Stimulated activated CD4-positive, alpha-beta T cell treated with anti-CD3 and anti-CD28 coated beads, Interleukin-1b, Interleukin-23, amount 100 ng/mL, for 4 hours (primary cell): ENCODE results near the gene ZNF276.
"Not testable (repeated sequence)": the region's sequence is repeated elsewhere in the genome, so short reads cannot be mapped to it uniquely, and the experiment has no call there.

Experiments used
- DNase-seq, 2 donors: peaks; one replicate each; pipeline ENCODE4 v3.0.0-alpha.2; 2020; ENCODE audit warnings: low read depth in 2 of 2

Gene ZNF276

DNA sequence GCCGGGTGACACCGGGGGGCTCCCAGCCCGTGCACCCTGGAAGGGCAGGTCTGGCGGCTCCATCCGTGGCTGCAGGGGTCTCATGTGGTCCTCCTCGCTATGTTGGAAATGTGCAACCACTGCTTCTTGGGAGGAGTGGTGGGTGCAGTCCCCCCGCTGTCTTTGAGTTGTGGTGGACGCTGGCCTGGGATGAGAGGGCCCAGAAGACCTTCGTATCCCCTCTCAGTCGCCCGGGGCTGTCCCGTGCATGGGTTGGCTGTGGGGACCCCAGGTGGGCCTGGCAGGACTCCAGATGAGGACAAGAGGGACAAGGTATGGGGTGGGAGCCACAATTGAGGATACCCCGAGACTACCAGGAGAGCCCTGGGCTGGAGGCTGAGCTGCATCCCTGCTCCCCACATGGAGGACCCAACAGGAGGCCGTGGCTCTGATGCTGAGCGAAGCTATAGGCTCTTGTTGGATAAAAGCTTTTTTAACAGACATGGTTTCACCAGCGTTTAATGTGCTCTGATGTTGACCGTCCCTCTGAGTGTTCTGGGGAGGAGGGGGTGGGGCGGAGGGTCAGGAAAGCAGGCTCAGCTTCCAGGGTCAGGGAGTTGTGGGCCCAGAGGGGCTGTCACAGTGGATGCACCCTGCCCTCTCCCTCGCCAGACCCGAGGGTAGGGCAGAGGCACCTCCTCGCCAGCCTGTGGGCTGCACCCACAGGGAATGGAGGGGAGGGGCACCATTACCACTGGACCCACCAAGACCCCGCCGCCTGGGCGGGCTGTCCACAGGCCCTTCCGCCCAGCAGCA lies 25.3 kb upstream of the ZNF276 start:
- no peak for DNase-seq

DNA sequence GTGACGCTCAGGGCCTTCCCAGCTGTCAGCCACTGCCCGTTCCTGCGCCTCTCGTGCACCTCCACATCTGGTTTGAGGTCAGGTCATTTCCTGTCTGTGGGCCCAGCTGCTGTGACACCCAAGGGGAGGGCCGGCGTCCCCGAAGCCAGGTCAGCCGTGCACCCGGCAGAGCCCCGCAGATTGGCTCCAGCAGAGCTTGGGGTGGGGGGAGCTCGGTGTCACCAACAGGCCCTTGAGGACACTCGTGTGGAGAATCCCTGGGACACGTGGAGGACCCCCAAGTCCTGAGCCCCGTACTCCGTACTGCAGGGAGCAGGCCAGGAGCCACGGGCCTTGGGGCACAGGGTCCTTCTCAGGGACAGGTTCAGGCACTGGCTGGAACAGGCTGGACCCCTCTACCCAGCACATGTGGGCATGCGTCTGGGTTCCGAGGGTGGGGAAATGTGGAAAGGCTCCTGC lies 24.6 kb upstream of the ZNF276 start:
- no peak for DNase-seq

DNA sequence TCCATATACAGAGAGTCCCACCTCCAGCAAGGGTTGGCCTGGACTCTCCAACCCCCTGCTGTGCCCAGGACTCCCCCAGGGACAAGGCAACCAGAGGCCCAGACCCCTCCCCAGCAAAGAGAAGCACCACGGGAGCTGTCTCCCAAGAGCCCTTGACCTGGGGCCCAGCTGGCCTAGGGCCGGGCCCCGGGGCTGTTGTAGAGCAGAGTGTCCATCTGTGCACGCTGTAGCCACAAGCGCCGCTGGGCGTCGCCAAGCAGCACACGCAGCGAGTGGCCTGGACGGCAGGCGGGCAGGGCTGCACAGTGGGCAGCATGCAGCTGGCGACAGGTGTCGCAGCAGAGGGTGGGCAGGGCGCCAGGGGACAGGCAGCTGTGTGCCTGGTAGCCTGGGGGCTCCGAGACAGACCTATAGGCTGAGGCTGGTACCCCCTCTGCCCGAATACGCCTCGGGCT lies 24.1 kb upstream of the ZNF276 start:
- no peak for DNase-seq

DNA sequence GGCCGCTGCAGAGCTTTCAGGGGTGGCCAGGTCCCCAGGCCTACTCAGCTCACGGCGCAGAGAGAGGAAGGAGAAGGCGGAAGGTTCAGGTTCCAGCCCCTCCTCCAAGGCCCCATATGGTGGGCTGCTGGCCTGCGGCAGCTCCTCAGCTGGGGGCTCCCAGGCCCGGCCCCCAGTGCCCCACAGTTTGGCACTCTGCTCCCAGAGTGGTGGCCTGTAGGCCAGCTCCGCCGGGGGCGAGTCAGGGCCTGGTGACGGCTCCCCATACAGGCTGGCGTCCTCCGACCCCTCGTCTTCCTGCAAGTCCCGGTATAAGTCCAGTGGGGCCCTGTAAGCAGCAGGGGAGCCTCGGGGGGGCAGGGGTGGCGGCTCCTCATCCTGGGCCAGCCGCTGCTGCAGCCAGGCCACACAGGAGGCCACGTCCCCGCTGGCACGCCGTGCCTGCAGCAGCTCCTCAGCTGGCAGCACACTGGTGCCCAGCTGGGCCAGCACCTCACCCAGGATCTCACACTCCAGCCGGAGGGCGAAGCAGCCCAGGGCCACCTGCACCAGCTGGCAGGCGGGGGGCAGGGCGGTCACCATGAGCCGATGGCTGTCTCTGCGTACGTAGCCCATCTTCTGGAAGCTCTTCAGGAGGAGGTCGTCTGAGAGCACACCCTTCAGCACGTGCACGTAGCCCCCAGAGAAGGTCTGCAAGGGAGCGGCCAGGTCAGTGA lies 23.6 kb upstream of the ZNF276 start:
- no peak for DNase-seq

DNA sequence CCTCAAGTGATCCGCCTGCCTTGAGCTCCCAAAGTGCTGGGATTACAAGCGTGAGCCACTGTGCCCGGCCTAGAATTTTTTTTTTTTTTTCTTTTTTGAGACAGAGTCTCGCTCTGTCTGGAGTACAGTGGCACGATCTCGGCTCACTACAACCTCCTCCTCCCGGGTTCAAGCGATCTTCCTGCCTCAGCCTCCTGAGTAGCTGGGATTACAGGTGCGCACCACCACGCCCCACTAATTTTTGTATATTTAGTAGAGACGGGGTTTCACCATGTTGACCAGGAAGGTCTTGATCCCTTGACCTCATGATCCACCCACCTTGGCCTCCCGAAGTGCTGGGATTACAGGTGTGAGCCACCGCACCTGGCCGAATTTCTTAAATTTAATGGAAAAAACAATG lies 22.6 kb upstream of the ZNF276 start:
- DNase-seq: not testable (repeated sequence)

DNA sequence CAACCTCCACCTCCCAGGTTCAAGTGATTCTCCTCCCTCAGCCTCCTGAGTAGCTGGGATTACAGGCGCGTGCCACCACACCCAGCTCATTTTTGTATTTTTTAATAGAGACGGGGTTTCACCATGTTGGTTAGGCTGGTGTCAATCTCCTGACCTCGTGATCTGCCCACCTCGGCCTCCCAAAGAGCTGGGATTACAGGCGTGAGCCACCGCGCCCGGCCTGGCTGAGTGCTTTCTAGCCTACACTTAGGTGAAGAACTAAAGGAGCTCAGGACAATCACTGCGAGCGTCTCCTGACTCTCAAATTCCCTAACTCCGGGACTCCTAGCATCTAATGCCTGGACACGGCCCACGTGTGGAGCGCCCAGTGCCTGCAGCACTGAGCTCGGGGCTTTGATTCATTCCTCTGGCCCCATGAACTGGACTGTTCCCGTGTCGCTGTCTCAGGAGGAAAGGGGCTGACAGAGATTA lies 21.7 kb upstream of the ZNF276 start:
- DNase-seq: not testable (repeated sequence)

DNA sequence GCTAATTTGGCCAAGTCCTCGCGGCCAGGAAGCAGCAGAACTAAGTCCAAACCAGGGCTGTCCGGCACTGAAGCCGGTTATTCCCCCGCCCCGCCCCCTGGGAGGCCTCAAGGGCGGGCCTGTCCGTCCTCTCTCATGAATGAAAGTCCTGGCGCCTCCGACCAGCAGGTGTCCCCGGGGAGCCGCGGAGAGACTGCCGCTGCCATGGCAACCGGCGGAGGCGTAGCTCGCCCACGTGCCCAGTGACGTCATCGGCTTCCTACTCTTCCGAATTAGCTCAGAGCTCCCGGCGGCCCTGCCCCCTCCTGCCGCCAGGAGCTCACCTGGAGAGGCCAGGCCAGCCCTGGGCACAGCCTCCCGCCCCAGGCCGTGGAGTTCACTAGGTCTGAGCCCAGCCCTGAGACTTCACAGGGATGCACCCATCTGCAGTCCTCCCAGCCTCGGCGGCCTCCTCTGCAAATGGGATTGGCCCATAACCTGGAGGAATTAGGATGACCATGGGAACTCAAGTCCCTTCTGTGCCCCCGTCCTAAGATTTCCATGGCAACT lies 21.2 kb upstream of the ZNF276 start:
- DNase-seq: peak; percentile 98 to 99

DNA sequence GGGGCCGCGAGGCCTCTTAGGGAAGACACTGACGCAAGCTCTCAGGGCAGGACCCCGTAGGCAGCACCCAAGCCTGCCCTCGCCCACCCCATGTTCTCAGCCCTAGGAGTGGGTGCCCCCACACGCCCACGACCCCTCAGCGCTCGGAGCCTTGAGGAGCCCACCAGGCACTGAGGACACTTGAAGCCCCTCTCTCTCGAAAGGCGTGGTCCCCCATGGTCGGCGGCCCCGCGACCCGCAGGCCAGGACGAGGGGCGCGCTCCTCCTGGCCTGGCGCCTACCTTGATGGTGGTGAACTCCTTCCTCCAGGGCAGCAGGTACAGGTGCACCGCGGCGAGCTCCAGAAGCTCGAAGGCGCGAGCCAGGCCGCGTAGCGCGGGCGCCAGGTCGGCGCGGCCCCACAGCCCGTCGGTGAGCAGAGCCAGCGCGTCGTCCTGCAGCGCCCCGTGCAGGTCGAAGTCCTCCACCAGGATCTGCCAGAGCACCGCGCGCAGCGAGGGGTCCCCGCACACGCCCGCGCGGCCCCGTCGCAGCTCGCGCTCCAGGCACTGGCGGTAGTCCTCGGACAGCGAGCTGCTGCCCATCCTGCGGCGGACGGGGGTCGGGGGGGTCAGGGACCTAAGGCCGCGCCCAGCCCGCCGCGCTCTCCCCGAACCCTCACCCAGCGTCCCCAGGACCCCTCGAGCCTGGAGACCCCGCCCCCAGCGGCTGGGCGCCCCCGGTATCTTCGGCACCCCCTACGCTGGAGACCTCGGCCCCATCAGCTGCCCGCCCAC lies 20.5 kb upstream of the ZNF276 start:
- no peak for DNase-seq

DNA sequence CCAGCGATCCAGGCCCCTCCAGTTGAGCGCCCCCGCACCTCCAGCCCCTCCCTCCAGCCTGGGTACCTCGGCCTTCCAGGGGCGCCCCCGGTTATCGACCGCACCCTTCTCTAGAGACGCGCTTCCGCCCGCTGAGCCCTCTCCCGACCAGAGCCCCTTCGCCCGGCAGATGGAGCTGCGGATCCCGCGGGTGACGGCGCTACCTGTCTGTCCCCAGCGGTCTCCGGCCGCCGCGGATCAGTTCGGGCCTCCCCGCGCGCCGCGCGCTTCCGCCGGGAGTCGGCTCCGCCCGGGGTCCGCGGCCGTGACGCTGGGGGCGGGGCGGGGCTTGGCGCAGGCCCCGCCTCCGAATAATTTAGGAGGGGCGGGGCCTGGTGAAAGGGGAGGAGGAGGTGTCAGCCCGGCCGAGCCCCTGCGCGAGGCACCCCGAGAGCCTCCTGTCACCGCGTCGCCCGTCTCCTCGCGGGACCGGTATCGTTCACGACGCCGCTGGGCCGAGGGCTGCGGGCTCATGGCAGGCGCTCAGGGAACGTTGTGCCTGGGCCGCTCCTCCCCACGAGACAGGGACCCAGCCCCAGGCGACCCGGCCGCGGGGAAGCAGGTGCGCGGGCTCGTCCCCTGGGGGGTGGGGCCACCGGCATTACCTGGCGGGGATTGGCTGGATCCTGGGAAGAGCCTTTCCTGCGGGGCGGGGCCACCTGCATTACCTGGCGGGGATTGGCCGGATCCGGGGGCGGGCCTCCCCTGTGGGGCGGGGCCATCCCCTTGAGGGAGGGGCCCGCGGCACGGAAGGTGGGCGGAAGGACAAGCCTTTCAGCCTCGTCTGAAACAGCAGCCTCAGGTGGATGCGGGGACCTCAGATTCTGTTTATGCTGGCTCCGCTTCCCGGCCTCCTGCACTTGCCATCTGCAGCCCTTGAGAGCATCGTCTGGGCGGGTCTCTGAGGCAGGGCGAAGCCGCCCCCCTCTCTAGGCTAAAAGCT lies 19.6 kb upstream of the ZNF276 start, which contains the start of gene SPATA2L:
Gene SPATA2L (minus strand): TSS at position 281 of the 982 bp plus-strand sequence. CDS start 473 bp downstream, outside the sequence.
- peak; percentile 96 to 97 for DNase-seq

DNA sequence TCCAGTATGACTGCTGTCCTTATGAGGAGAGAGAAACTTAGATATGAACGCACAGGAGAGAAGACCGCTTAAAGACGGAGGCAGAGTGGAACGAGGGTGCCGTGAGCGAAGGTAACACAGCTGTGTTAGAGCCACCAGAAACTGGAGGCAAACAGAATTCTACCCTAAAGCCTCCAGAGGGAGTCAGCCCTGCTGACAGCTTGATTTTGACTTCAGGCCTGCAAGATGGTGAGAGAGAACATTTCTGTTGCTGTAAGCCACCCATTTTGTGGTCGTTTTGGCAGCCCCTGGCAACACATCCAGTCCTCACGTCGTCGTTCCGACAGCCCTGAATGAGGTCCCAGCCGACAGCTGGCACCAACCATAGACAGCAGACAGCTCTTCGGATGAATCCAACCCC lies 17.1 kb upstream of the ZNF276 start:
- DNase-seq: no peak

DNA sequence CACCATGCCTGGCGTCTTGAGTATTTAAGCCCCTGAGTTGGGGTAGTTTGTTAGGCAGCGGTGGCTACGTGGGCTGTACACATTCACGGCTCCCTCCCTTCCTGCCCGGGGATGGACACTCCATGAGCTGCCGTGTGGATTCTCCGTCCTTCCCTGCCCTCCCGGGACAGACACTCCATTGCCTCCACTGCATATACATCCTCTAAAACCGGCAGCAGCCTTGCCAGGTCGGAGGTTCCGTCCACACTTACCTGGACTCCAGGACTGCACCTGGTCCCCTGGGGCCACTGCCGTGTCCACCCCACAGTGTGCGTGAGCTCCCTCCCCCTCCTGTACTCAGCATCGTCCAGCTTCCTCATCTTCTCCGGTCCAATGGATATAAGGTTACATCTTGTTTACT lies 16.3 kb upstream of the ZNF276 start:
- no peak for DNase-seq

DNA sequence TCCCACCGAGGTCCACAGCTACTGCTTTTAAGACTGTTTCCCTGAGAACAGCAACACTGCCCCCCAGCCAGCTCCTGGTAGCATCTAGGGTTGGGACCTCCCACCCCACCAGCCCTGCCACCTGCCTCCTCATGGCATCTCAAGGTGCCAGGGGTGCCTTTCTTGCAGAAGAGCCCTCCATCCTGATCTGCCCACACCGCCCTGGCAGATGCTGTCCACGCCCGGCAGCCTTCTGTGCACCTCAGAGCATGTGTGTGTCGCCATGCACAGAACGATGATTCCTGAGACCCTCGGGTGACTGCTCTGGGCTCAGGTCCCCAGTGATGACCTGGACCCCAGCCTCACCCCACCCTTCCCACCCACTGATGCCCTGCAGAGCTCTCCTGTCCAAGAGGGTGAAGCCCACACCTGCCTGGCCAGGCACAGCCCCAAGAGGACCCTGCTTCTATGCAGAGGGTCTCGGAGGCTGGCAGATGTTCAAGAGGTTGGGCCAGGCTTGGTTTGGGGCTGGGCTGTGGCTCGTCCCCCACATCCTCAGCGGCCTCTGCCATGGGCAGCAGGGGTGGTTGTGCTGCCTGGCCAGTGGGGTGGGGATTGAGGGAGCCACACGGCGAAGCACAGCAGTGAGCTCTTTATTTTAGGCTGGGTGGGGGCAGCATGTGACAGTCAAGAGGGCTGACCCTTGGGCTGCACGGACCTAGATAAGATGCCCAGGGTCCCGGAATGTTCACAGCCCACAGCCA lies 14.6 kb upstream of the ZNF276 start:
- no peak for DNase-seq

DNA sequence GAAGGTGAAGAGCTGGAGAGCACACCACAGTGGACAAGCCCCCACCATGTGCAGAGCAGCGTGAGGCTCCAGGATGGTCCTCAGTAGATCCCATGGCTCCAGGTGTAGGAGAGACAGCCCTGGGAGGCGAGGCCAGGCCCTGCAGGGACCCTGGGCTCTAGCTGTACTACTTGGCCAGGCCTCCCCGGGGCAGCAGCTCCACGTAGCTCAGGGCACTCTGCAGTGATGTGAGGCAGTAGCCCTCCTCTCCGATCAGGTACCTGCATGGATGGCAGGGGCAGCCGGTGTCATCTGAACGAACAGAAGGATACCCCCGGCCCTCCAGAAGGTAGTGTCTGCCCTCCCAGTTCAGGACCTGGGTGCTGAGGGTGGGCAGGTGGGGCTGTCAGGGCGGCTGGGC lies 13.6 kb upstream of the ZNF276 start:
- no peak for DNase-seq

DNA sequence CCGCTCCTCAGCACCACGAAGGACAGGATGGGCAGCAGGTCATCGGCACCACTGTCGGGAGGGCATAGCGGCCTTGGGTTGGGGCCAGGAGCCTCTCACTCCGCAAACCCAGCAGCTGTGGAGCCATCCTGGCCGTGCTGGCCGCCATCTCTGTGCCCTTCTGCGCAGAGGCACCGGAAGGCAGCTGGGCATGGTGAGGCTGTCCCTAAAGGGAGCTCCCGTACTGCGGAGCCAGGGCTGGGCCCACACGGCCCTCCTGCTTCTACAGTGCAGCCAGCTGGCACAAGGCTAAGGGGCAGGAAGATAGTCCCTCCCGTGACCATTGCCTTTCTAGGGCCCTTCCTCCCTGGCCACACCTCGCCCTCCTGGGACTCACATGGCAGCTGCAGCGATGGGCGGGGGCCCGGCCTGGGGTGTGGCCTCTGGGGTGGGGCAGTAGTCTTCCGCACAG lies 12.8 kb upstream of the ZNF276 start:
- no peak for DNase-seq

DNA sequence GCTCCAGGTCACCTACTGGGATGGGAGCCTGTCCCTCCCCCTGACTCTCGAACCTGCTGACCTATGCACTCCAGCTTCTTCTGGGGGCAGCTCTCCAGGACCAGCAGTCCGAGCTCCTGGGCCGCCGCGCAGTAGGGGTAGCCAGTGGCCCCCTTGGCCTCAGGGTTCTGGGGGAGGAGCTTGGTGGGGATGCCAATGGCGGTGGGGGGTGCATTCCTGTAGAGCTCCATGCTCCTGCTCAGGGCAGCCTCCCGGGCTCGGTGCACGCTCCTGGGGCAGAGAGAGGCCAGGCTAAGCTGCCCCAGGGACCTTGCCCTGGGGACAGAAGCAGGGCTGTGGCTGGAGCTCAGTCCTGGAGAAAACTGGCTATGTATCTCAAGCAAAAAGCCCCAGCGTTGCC lies 12.2 kb upstream of the ZNF276 start:
- DNase-seq: no peak

DNA sequence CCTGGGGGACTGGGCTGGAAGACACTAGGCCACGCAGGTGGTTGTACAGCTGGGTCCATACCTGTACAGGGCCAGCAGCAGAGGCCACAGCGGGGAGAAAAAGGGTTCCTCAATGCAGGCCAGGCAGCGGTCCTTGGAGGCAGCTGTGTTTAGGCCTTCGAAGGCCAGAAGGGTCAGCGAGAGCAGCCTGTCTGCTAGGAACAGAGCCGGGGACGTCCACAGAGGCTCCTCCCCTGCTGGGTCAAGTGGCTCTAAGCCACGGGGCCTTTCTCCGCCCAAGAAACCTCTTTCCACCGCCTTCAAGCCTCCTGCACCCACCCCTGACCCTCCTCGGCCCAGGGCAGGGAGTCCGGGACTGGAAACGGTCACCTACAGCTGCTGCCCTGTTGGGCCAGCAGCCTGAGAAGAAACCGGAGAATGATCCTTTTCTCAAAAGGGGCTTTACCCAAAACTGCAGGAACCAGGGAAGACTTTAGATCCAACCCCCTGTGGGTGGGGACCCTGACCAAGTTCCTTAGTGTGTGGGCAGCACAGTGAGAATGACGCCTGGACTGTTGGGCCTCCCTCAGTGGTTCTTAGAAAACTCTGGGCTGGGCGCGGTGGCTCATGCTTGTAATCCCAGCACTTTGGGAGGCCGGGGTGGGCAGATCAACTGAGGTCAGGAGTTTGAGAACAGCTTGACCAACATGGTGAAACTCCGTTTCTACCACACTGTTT lies 11.5 kb upstream of the ZNF276 start:
- DNase-seq: no peak

DNA sequence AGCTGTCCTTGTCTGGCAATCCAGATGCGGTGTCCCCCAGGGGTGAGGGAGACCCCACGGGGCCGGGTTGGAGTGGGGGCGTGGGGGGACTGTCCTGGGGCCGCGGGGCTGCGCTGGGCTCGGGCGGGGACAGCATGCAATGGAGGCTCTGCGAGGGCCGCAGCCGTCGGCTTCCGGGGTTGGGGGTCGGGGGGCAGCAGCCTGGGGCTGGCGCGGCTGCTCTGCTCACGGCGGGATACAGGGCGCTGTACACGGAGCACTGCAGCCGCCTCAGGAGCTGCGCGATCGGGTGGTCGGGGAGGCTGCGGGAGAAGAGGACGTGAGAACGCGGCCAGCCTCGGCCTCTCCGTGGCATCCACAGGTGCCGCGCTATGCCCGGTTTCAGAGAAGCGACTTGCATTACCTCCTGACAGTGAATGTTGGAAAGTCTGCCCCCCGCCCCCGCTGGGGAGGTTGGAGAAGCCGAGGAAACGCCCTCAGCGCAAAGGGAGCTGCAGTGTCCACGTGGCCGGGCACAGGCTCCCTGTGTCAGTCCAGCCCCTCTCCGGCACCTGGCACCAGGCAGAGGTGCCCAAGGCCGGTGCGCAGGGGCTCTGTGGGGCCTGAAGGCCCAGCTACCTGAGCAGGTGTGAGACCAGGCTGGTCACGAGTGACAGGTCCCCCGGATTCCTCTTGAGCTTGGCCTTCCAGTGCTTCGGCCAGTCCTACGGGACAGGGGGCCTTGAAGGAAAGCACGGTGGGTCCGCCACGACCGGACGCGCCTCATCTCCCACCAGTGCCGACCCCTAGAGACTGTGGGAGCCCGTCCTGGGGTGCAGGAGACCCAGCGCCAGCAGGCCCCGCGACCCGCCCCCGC lies 10.4 kb upstream of the ZNF276 start:
- DNase-seq: no peak
